Measurements from ENCODE around the gene FRMD4B. TPM values are rescaled to one million over a fixed set of nuclear protein-coding genes. Genes with fewer than 3 reads are reported as not detected.

Gene FRMD4B
- total RNA-seq, 3 donors from 2014 or later = 31.1 to 49.5 (median 35.0) TPM

DNA sequence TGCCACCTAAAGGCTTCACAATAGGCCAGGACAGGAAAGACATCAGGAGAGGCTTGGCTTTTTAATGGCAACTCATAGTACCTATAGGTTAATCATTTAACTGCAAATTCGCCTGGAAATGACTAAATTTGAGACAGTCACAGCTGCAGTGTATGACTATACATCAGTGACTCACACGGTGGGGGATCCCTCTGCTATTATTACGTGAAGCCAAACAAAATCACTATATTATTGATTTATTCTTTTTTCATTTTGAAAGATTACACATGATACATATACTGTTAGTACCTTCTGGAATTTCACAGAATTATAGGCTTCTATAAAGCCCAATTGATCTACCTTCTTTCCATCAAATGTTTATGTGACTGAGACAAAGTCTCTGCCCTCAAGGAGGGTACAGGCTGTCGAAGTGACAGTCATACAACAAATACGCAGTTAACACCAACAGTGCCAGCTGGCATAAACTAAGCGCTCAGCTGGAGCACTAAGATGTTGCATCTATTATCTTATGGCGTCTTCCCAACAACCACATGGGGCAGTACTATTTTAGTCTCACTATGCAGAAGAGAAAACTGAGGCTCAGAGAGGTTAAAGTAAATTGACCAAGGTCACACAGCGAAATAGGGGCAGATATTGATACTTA lies 181.5 kb downstream of the FRMD4B start:
- Histone ChIP-seq H3K4me3 (no peak overlapping the region), H3K36me3 (no peaks in the 10 kb centered on the region), H3K4me1 (no peaks in the 10 kb centered on the region), H3K27me3 (no peaks in the 10 kb centered on the region), H3K27ac (no peak overlapping the region), H3K9me3 (no peaks in the 10 kb centered on the region)
- intact Hi-C loops (cut with DNase I; ENCODE audit: low total_unique reads) = no loop called here
- TF ChIP-seq POLR2A (IDR thresholded peaks at IDR 0.05) = no peak
- TF ChIP-seq, protein P1, sequence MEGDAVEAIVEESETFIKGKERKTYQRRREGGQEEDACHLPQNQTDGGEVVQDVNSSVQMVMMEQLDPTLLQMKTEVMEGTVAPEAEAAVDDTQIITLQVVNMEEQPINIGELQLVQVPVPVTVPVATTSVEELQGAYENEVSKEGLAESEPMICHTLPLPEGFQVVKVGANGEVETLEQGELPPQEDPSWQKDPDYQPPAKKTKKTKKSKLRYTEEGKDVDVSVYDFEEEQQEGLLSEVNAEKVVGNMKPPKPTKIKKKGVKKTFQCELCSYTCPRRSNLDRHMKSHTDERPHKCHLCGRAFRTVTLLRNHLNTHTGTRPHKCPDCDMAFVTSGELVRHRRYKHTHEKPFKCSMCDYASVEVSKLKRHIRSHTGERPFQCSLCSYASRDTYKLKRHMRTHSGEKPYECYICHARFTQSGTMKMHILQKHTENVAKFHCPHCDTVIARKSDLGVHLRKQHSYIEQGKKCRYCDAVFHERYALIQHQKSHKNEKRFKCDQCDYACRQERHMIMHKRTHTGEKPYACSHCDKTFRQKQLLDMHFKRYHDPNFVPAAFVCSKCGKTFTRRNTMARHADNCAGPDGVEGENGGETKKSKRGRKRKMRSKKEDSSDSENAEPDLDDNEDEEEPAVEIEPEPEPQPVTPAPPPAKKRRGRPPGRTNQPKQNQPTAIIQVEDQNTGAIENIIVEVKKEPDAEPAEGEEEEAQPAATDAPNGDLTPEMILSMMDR (IDR thresholded peaks at IDR 0.05) = no peak
- TF ChIP-seq POLR2AphosphoS5 (IDR thresholded peaks at IDR 0.05) = no peak
- DNase-seq (ENCODE audit: low spot score in 2 of 2) = no peak

DNA sequence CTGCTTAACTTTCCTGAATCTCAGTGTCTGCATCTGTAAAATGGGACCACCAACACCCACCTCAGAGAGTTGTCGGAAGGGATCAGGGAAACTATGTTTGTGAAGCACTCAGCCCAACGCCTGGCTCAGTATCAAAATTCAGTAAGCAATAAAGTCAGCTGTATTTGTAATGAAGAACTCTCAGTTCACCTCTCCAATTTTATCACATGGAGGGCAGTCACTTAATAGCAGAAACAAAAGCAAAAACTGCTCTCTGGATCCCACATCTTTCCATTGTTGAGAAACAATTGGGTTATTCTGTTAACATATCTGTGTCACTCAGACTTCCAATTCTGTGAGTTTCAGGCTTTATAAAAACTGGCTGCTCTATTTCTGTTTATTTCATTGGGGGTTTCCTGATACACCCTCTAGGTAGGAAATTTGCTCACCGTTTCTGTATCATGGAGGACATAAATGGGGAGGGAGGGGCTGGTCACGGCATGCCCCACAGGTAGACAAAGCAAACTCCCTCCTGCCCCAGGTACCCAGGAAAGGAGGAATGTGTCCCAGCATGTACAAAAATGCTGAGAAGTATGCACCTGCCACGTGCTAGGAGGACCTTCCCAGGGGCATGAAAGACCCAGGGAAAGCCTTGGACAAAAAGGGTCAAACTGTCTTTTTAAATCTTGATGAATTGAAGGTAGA lies 182.1 kb downstream of the FRMD4B start:
- intact Hi-C loops (cut with DNase I; ENCODE audit: low total_unique reads) = no loop called here
- TF ChIP-seq POLR2A (IDR thresholded peaks at IDR 0.05) = no peak
- no peak for TF ChIP-seq POLR2AphosphoS5 (IDR thresholded peaks at IDR 0.05)
- TF ChIP-seq, protein P1 (IDR thresholded peaks at IDR 0.05) = no peak
- Histone ChIP-seq H3K27me3 (no peaks in the 10 kb centered on the region), H3K4me1 (no peaks in the 10 kb centered on the region), H3K4me3 (no peak overlapping the region), H3K36me3 (no peaks in the 10 kb centered on the region), H3K27ac (peak overlapping the region in 1 of 2 donors; percentile 20), H3K9me3 (no peaks in the 10 kb centered on the region)
- no peak for DNase-seq (ENCODE audit: low spot score in 2 of 2)

DNA sequence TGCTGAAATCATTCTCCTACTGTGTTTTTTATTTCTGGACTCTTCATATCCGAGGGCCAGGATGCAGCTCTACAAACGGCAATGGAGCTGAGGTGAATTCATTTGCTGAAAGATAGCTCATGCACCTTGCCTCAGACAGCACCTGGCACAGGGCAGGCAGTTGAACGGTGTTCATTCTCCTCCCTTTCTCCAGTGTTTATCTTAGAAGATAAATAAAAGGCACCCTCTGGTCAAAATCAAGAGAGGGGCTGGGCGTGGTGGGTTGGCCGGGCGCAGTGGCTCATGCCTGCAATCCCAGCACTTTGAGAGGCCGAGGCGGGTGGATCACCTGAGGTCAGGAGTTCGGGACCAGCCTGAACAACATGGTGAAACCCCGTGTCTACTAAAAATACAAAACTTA lies 184.2 kb downstream of the FRMD4B start:
- no peak for TF ChIP-seq POLR2AphosphoS5 (IDR thresholded peaks at IDR 0.05)
- no peak for TF ChIP-seq POLR2A (IDR thresholded peaks at IDR 0.05)
- TF ChIP-seq, protein P1 (IDR thresholded peaks at IDR 0.05) = no peak
- H3K27ac ChIP-seq = peak overlapping the region; percentile 1 to 87
- H3K4me1 ChIP-seq = no peaks in the 10 kb centered on the region
- no peaks in the 10 kb centered on the region for H3K9me3 ChIP-seq
- DNase-seq (ENCODE audit: low spot score in 2 of 2) = no peak
- intact Hi-C loops (cut with DNase I; ENCODE audit: low total_unique reads) = no loop called here
- no peak overlapping the region for H3K4me3 ChIP-seq
- H3K27me3 ChIP-seq = no peaks in the 10 kb centered on the region
- no peaks in the 10 kb centered on the region for H3K36me3 ChIP-seq

DNA sequence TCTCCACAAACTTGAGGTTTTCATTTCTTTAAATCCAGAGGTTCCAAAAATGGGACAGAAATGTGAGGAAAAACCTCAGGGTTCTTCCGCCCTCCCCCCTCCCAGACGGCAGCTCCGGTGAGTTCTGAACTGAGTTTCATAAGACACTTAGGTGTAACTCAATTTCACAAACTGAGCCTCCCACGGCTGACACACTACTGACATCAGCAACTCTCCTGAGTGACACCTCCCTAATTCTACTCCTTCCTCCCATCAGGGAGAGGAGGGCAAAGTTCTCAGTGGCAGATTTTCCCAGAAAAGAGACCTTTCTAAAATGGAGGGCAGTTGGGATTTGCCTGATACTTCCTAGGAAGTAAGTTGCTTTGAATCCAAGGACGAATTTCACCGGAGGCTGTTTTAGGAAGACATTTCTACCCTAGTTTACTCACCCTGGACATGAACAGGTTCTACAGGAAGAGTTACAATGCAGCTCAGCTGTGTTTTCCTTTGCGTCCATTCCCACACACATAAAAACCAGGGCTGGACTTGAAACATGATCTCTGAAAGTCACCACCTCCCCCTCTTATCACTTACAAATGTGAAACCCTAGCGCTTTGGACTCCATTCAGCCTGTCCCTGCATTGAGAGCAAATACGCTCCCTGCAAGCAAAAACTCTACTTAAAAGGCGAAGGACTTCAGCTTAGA lies 185.4 kb downstream of the FRMD4B start:
- peak overlapping the region; percentile 78 to 87 for H3K27ac ChIP-seq
- TF ChIP-seq POLR2AphosphoS5 (IDR thresholded peaks at IDR 0.05) (peak in 2 of 3 donors; percentile 51 to 69), POLR2A (IDR thresholded peaks at IDR 0.05) (no peak)
- TF ChIP-seq, protein P1 (IDR thresholded peaks at IDR 0.05) = no peak
- intact Hi-C loops (cut with DNase I; ENCODE audit: low total_unique reads) = no loop called here
- H3K27me3 ChIP-seq = no peaks in the 10 kb centered on the region
- H3K9me3 ChIP-seq = no peaks in the 10 kb centered on the region
- DNase-seq (ENCODE audit: low spot score in 2 of 2) = peak; percentile 45 to 55
- H3K4me3 ChIP-seq = peak overlapping the region; percentile 34 to 64 (median 54)
- no peaks in the 10 kb centered on the region for H3K36me3 ChIP-seq
- no peaks in the 10 kb centered on the region for H3K4me1 ChIP-seq

DNA sequence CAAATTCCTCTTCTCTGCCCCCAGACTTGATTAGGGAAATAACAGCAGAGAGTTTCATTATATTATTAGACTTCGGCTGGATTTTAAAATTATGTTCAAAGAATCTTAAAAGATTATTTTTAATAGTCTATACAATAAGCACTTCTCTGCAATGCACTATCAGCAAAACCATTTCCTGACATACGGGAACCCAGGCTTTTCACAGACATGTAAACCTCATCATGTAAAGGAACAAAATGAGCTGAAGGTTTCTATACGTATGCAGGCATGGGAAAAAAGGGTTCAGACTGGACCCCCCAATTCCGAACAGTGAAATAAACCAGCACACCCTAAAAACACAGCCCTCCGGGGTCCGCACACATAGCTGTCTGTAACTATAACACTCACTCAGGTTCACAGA lies 185.9 kb downstream of the FRMD4B start:
- Histone ChIP-seq H3K4me3 (peak overlapping the region; percentile 34 to 64 (median 54)), H3K27me3 (no peaks in the 10 kb centered on the region), H3K27ac (peak overlapping the region; percentile 78 to 87), H3K9me3 (no peaks in the 10 kb centered on the region), H3K4me1 (no peaks in the 10 kb centered on the region), H3K36me3 (no peaks in the 10 kb centered on the region)
- no peak for DNase-seq (ENCODE audit: low spot score in 2 of 2)
- intact Hi-C loops (cut with DNase I; ENCODE audit: low total_unique reads) = no loop called here
- no peak for TF ChIP-seq POLR2AphosphoS5 (IDR thresholded peaks at IDR 0.05)
- TF ChIP-seq POLR2A (IDR thresholded peaks at IDR 0.05) = no peak
- TF ChIP-seq, protein P1 (IDR thresholded peaks at IDR 0.05) = no peak
